ENCODE data around the gene CACFD1.

DNA sequence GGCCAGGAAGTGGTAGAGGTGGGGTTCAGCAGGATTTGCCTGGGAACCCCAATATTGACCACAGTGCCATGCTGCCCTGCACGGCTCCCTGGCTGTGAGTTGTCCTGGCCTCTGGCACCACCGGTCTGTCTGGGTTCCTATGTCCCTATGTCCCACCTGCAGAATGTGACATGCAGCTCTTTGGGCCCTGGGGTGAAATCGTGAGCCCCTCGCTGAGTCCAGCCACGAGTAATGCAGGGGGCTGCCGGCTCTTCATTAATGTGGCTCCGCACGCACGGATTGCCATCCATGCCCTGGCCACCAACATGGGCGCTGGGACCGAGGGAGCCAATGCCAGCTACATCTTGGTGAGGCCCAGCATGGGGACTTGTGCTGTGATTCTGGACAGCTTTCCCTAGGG lies 2.0 kb upstream of the CACFD1 start:
- TF ChIP-seq, protein P1, sequence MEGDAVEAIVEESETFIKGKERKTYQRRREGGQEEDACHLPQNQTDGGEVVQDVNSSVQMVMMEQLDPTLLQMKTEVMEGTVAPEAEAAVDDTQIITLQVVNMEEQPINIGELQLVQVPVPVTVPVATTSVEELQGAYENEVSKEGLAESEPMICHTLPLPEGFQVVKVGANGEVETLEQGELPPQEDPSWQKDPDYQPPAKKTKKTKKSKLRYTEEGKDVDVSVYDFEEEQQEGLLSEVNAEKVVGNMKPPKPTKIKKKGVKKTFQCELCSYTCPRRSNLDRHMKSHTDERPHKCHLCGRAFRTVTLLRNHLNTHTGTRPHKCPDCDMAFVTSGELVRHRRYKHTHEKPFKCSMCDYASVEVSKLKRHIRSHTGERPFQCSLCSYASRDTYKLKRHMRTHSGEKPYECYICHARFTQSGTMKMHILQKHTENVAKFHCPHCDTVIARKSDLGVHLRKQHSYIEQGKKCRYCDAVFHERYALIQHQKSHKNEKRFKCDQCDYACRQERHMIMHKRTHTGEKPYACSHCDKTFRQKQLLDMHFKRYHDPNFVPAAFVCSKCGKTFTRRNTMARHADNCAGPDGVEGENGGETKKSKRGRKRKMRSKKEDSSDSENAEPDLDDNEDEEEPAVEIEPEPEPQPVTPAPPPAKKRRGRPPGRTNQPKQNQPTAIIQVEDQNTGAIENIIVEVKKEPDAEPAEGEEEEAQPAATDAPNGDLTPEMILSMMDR (IDR thresholded peaks at IDR 0.05; ENCODE audit: poor library complexity, severe bottlenecking) = no peak
- TF ChIP-seq TAF1 (IDR thresholded peaks at IDR 0.05; ENCODE audit: low read depth) = no peak
- no peak for TF ChIP-seq POLR2AphosphoS5 (IDR thresholded peaks at IDR 0.05)
- TF ChIP-seq EZH2 (IDR thresholded peaks at IDR 0.05; ENCODE audit: borderline replicate concordance, insufficient read depth, low read length, poor library complexity, severe bottlenecking) = no peak
- TF ChIP-seq EP300 (conservative IDR thresholded peaks at IDR 0.05; ENCODE audit: poor library complexity, severe bottlenecking) = no peak
- TF ChIP-seq SMC3 (conservative IDR thresholded peaks at IDR 0.05; ENCODE audit: poor library complexity) = no peak
- no peak for TF ChIP-seq RAD21 (conservative IDR thresholded peaks at IDR 0.05)
